GM18868 (cell line): Measurements from ENCODE around the gene WTAP.
"Not testable (repeated sequence)": the region's sequence is repeated elsewhere in the genome, so short reads cannot be mapped to it uniquely, and the experiment has no call there.

Experiments
- ATAC-seq: cut with Tn5 transposase; IDR thresholded peaks from one replicate; pipeline ENCODE4 v1.9.1; 2021; ENCODE audit warnings: mild to moderate bottlenecking, moderate library complexity; ENCODE audit not compliant: unreplicated experiment

Gene WTAP

GRCh38 chr6:159693128-159693893, 34.0 kb upstream of the WTAP start, which contains the start of gene SOD2:
Gene SOD2, minus strand, starts transcription at chr6:159693241. Its CDS starts 74 bp downstream, at chr6:159693167.
- peak; percentile 78 for ATAC-seq

- peak; percentile 2 for ATAC-seq
These were observed 33.3 kb upstream of the WTAP start for GRCh38 chr6:159693894-159694545.

GRCh38 chr6:159695984-159696383, 31.3 kb upstream of the WTAP start:
- no peak for ATAC-seq

GRCh38 chr6:159700970-159701369, 26.3 kb upstream of the WTAP start:
- no peak for ATAC-seq

GRCh38 chr6:159701413-159701999, 25.8 kb upstream of the WTAP start:
- ATAC-seq: no peak

GRCh38 chr6:159710603-159711002, 16.7 kb upstream of the WTAP start:
- not testable (repeated sequence) for ATAC-seq

GRCh38 chr6:159712389-159712788, 14.9 kb upstream of the WTAP start:
- not testable (repeated sequence) for ATAC-seq

- no peak for ATAC-seq
These were observed 13.3 kb upstream of the WTAP start for GRCh38 chr6:159713984-159714383.

- no peak for ATAC-seq
These were observed 12.9 kb upstream of the WTAP start for GRCh38 chr6:159714404-159714803.

- no peak for ATAC-seq
These were observed 12.1 kb upstream of the WTAP start for GRCh38 chr6:159715166-159715565.

GRCh38 chr6:159715605-159716004, 11.7 kb upstream of the WTAP start:
- no peak for ATAC-seq

- ATAC-seq: no peak
These were observed 10.8 kb upstream of the WTAP start for GRCh38 chr6:159716247-159717096.

- no peak for ATAC-seq
These were observed 8.7 kb upstream of the WTAP start for GRCh38 chr6:159718634-159719033.

GRCh38 chr6:159719287-159719686, 8.0 kb upstream of the WTAP start:
- ATAC-seq: no peak

GRCh38 chr6:159720708-159721107, 6.6 kb upstream of the WTAP start:
- no peak for ATAC-seq

- ATAC-seq: not testable (repeated sequence)
These were observed 5.3 kb upstream of the WTAP start for GRCh38 chr6:159721981-159722380.

GRCh38 chr6:159722655-159723054, 4.7 kb upstream of the WTAP start:
- ATAC-seq: no peak

- ATAC-seq: no peak
These were observed 4.0 kb upstream of the WTAP start for GRCh38 chr6:159723259-159723658.

GRCh38 chr6:159724778-159725177, 2.5 kb upstream of the WTAP start:
- no peak for ATAC-seq

- not testable (repeated sequence) for ATAC-seq
These were observed 2.1 kb upstream of the WTAP start for GRCh38 chr6:159725208-159725607.
